SKM-1 (cell line): ENCODE measurements around the gene HSPG2.
"Not testable (repeated sequence)": the region's sequence is repeated elsewhere in the genome, so short reads cannot be mapped to it uniquely, and the experiment has no call there.

Experiments
- DNase-seq: peaks from one replicate; lab custom pipeline; 2025; ENCODE audit not compliant: unreplicated experiment; lab: John Stamatoyannopoulos, UW

The HSPG2 gene

DNA sequence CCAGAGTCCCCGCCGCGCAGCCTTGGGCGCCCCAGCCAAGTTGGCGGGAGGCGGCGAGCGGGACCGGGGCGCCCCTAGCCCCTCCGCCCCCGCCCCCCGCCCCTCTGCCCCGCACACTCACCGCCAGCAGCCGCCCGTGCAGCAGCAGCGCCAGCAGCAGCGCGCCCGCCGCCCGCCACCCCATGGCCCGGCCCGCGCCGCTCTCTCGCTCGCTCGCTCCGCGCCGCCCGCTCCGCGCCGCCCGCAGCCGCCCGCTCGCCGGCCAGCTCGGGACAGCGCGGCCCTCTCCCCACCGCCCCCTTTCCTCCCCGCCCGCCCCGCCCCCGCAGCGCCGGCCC, at the start of gene HSPG2:
HSPG2 (minus strand) TSS at position 277 of the 338 bp plus-strand sequence; CDS start at position 184, 93 bp downstream.
- no peak for DNase-seq

DNA sequence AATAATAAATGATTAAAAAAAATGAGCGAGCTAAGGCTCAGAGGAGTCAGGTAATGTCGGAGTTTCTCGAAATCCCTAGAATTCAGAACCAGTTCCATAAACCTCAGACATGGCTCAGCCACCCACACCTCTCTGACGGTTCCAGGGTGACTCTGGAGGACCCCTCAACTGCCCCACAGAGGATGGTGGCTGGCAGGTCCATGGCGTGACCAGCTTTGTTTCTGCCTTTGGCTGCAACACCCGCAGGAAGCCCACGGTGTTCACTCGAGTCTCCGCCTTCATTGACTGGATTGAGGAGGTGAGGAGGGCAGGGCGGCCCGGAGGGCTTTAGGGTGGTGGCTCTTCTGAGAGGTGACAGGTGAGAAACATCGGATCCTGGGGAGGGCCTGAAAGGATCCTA, 49.3 kb upstream of the HSPG2 start:
- DNase-seq = not testable (repeated sequence)

DNA sequence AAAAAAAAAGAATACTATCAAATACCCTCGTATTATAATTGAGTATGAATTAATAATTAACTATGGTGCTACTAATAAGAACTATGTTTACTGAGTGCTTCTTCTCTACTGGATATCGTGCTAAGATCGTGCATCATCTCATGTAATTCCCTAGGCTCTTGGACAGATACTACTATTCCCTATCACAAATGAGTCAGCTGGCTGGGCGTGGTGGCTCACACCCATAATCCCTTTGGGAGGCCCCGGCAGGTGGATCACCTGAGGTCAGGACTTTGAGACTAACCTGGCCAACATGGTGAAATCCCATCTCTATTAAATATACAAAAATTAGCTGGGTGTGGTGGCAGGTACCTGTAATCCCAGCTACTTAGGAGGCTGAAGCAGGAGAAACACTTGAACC, 48.8 kb upstream of the HSPG2 start:
- not testable (repeated sequence) for DNase-seq

DNA sequence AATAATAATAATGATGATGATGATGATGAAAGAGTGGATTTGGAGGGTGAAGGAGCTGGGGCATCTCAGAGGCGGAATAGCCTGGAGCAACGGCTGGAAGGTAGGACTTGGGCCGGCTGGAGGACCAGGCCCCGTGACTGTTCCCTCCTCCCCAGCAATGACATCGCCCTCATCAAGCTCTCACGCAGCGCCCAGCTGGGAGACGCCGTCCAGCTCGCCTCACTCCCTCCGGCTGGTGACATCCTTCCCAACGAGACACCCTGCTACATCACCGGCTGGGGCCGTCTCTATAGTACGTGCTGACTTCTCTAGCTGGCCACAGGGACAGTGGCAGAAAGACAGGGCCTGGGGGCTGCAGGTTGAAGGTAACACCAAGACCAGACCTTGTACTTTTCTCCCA, 46.4 kb upstream of the HSPG2 start:
- DNase-seq = not testable (repeated sequence)

DNA sequence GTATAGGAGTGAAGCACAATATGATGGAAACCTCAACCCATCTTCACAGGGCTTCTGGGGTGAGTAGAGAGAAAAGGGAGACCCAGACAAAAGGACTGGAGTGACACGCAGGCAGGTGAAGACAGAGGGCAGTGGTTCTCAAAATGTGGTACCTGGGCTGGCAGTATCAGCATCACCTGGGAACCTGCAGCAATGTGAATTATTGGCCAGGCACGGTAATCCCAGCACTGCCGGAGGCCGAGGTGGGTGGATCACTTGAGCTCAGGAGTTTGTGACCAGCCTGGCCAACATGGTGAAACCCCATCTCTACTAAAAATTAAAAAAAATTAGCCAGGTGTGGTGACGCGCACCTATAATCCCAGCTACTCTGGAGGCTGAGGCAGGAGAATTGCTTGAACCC, 45.0 kb upstream of the HSPG2 start:
- DNase-seq = not testable (repeated sequence)

DNA sequence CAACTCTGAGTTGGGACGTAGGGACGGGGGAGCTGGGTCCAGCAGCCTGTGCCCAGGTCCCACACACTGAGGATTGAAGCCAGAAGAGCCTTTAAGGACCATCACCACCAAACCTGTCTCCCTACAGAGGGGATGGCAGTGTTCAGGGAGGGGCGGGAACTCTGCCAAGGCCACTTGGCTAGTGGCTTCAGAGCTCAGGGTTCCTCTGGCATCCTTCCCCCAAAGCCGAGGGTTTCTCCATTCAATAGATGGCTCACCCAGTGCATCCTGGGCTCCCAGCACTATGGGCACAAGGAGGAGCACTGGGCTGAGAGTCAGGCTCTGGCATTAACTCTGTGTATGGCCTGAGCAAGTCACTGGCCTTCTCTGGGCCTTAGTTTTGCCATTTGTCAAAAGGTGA, 44.1 kb upstream of the HSPG2 start:
- DNase-seq = not testable (repeated sequence)

DNA sequence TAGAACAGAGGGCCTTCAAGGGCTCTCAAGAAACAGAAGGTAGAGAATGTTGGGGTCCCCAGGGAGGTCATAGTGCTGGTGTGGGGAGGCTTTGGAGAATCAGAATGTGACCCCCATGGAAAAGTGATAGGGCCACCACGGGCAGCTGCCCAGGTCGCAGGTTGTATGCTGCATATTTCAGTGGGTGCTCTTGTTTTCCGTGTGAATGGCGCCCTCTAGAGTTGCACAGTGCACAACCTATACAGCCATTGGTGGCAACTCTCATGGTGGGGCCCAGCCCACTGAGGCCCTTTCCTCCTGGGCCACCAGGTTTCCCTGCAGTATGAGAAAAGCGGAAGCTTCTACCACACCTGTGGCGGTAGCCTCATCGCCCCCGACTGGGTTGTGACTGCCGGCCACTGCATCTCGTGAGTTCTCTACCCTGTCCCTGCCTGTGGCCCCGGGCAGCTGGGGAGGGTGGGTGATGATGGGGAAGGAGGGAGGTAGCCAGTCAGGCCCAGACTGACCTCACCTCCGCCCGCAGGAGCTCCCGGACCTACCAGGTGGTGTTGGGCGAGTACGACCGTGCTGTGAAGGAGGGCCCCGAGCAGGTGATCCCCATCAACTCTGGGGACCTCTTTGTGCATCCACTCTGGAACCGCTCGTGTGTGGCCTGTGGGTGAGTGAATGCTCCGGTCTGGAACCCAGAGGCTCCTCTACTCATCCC, 43.6 kb upstream of the HSPG2 start:
- not testable (repeated sequence) for DNase-seq

DNA sequence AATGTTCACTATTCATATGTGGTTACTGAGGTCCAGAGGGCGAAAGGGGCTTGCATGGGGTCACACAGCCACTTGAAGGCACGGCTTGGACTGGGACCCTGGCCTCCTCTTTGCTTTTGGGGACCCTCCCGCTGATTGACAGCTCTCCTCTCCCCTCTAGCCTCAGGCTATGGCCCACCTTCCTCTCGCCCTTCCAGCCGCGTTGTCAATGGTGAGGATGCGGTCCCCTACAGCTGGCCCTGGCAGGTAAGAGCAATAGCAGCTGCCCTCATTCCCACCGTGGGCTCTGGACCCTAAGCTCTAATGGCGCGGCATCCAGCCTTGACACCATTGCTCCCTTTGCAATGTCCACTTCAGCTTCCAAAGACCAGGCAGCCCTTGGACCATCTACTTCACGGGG, 41.1 kb upstream of the HSPG2 start:
- DNase-seq = not testable (repeated sequence)

DNA sequence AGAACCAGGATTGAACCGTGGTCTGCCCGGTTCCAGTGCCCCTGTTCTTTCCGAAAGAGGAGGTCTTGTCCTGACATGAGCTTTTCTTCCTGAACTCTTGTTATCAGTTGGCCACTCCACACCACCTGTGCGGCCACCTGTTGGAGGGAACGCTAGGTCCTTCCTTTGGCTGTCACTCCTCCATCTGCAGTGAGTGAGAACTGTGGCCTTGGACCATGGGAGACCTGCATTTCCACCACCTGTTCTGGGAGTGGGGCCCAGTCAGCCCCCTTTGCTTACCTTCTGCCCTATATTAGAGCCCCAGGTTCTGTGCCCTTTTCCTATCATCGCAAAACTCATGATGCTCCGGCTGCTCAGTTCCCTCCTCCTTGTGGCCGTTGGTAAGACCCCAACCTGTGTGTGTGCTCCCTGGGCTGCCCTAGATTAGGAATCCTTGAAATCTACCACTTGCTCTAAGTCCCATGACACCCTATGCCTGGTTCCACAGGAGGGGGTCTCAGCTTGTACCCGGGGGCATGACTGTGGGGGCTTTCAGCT, 39.7 kb upstream of the HSPG2 start, which contains the start of gene CELA3B:
CELA3B (plus strand) TSS at position 320 of the 537 bp plus-strand sequence; CDS start at position 338, 18 bp downstream.
- DNase-seq = not testable (repeated sequence)

DNA sequence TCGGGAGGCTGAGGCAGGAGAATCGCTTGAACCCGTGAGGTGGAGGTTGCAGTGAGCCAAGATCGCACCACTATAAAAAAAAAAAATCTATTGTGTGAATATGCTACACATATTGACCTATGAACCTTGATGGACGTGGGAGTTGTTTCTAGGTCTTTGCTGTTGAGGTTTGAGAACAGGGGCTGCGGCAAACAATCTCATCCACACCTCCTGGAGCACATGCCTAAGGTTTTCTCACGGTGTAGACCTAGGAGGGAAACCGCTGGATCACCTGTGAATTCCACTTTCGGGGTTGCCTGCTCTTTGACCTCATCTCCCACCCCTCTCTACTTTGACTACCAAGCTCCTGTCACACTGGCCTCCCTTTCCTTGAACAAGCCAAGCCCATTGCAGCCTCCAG, 38.2 kb upstream of the HSPG2 start:
- not testable (repeated sequence) for DNase-seq

DNA sequence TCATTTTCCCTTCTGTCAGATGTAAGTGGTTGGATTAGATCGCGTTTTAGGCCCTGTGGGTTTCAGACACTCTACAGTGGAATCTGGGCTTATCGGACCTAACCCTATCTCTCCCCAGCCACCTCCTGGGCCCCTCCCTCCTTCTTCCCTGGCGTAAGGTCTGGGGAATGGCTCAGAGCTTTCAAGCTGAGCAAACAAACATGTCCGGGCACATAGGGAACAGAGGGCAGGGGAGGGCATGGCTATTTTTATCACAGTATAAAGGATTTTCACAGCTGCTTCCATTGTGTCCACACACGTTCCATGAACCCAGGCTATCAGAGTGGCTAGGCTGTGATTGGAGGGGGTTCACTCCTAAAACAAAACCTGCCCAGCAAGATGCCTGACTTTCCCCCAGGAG, 37.6 kb upstream of the HSPG2 start:
- DNase-seq = not testable (repeated sequence)

DNA sequence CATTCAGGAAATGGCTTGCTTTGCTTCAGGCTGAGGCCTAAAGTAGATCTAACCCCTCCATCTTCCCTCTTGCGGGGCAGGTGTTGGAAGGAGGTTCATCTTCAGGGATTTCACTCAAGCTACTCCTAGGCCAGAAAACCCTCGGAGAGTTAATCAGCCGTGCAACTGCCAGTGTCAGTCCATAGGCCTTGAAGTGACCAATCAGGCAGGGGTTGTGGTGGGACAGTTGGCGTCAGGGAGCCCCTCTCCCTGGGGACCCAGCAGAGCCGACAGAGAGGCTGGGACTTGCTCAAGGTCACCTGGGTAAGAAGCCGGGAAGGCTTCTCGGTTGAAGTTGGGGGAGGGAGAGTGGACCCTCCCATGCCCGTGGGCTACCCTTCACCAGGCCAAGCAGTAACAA, 36.8 kb upstream of the HSPG2 start:
- DNase-seq = not testable (repeated sequence)

DNA sequence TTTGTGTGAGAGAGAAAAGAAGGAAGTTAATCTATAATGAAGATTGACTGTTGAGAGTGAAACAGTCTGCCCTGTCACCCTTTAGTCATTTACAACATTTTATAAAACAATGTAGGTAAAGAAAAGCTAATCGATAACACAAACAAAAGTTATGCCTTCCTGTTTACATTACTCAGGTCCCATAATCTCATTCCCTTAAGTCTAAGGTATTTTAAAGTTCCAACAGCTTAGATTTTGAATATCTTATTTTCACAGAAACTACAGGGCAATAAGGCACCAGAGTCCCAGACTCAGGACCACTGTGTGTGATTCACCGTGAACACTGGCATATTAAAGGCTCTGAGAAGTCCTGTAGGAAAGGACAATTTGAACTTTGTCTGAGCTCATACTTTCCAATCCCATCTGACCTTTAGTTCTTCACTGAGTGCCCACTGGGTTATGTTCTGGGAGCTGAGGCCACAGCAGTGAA, 35.9 kb upstream of the HSPG2 start:
- not testable (repeated sequence) for DNase-seq

DNA sequence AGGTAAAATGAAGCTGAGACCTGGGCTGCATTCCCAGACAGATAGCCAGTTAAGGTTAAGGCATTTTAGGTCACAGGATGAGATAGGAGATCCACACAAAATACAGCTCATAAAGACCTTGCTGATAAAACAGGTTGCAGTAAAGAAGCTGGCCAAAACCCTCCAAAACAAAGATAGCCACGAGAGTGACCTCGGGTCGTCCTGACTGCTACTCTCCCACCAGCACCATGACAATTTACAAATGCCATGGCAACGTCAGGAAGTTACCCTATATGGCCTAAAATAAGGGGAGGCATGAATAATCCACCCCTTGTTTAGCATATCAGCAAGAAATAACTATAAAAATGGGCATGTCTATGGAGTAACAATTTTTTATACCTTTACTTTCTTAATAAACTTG, 33.4 kb upstream of the HSPG2 start:
- DNase-seq = not testable (repeated sequence)

DNA sequence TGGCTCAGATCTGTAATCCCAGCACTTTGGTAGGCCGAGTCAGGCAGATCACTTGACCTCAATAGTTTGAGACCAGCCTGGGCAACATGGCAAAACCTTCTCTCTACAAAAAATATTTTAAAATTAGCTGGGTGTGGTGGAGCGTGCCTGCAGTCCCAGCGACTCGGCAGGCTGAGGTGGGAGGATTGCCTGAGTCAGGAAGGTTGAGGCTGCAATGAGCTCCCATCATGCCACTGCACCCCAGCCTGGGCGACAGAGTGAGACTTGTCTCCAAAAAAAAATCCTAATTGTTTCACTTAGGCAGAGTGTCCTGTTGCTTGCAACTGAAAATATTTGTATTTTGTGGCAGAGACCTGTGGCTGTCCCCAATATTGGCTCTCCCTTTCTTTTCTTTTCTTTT, 32.0 kb upstream of the HSPG2 start:
- not testable (repeated sequence) for DNase-seq

DNA sequence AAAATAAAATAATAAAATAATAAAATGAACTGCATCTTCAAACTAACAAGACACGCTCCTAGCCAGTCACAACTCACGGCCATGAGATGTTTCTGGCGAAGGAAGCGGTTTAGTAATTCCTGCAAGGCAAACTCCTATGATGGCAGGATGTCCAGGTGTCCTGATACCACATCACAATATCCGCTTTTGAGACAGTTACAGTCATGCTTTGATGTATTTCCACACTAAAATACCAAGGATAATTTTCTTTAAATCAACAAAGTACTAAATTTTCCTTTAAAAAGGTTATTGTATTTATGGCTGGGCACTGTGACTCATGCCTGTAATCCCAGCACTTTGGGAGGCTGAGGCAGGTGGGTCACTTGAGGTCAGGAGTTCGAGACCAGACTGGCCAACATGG, 30.1 kb upstream of the HSPG2 start:
- DNase-seq = not testable (repeated sequence)

DNA sequence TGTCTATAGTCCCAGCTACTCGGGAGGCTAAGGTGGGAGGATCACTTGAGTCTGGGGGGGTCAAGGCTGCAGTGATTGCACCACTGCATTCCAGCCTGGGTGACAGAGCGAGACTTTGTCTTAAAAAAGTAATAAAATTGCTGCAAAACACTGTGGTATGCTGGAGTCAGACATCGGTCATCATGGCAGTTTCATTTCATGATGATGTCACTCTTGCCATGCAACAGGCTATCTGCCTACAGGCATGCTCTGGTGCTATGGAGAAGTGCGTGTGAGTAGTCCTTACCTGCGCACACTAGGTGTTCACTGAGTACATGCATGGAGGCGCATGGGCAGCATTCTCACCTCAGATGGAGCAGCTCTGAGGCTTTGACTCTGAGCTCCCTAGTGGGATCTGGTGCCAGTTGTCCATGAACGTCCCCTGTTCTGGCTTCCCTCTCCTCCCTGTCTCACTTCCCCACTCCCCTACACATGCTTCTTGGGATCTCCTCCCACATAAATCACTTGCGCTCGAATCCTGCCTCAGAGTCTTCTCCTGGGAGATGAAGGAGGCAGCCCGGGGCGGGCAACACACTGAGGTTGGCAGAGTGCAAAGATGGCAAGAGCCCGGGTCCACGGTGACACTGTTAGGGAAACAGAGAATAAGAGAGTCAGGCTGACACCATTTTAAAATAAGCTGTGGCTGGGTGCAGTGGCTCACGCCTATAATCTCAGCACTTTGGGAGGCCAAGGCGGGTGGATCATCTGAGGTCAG, 29.3 kb upstream of the HSPG2 start:
- DNase-seq = no peak

DNA sequence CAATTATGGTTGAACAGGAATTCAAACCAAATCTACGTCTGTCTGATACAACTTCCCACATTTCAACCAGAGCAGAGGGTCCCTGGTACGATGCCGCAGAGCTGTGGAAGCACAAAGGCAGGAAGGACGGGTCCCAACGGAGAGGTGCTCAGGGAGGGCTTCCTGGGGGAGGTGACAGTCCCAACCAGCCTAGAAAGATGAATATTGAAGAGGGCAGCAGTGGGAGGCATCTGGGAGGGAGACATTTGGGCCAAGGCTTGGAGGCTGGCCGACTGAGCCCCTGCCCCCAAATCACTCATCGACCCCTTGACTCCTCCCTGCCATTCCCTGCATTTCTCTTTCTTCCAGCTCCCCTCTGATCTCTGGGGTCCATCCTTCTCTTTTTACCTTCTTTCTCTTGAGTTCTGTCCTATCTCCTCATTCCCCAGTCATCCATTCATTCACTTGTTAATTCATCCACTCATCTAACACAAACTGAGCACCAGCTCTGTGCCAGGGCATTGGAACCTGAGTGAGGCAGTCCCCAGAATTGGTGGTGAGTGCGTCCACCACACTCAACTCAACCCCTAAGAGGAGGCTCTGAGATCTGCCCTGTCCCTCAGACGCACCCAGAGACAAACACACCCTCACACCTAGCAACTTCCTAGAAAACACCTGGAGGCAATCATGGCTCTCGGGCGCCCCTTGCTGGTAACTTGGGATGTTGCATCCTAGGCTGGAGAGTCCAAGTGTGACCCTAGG, 26.5 kb upstream of the HSPG2 start:
- peak; percentile 61 for DNase-seq

DNA sequence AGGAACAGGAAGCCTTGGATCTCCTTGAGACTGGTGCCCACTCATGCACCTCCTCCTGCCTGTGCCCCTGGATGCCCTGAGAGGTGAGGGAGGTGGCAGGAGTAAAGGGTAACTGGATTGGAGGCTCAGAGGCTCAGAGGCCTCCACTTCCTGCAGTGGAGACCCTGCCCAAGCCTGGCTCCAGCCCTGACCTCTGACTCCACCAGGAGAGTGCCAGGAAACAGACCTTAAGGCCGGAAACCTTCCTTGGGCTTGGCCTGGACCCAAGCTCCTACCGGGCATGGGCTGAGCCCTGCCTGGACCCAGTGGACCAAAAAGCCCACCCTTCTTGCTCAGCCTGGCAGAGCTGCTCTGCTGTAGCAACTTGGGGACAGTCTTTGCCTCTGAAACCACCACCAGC, 24.7 kb upstream of the HSPG2 start:
- DNase-seq = no peak

DNA sequence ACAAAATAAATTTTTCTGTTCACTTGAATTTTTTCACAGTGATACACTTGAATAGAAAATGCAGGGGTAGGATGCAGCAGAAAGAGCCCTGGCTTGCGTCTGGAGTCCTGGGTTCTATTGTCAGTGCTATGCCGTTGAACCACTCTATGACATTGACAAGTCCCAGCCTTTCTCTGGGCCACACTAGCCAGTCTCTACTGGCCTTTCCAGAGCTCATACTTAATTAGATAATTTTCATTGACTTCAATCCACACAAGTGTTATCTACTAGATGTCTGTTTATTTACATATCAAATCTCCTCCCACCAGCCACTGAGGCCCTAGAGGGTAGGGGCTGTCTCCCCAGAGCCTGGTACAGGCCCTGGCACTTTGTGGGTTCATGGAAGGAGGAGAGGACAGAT, 24.2 kb upstream of the HSPG2 start:
- no peak for DNase-seq
